Motor neuron (in vitro differentiated cells): ENCODE data around the gene SH3GL2. TPM values are rescaled to one million over a fixed set of nuclear protein-coding genes. Genes with fewer than 3 reads are reported as not detected.

ENCODE experiments used
- ATAC-seq, 8 experiments: fragments of 200-7000 bp; cut with Tn5 transposase; replicated peaks in 6 of 8; 2 replicates each; pipeline ENCODE4 v1.8.0; 2021; ENCODE audit warnings: mild to moderate bottlenecking in 8 of 8, moderate library complexity in 8 of 8
- H3K27ac ChIP-seq, 2 donors: fragments of 250-450 bp; sonication (Bioruptor Pico); 2 replicates each; pipeline ENCODE4 v1.9.0; 2021; ENCODE audit warnings: antibody characterized with exemption in 2 of 2, mild to moderate bottlenecking in 2 of 2, moderate library complexity in 1 of 2
- H3K4me1 ChIP-seq, 2 donors: fragments of 250-450 bp; sonication (Bioruptor Pico); replicated peaks in 1 of 2; 2 replicates each; pipeline ENCODE4 v1.6.1; 2021; ENCODE audit warnings: antibody characterized with exemption in 2 of 2, mild to moderate bottlenecking in 2 of 2, moderate library complexity in 1 of 2
- H3K4me3 ChIP-seq, 5 donors: fragments of 250-450 bp; sonication (Bioruptor Pico); 2 replicates each; pipeline ENCODE4 v1.9.0; 2021; ENCODE audit warnings: antibody characterized with exemption in 5 of 5, mild to moderate bottlenecking in 5 of 5, moderate library complexity in 4 of 5
- WGBS, 10 experiments: fragments of 450-650 bp; shearing (Covaris generic); methylation state at CpG; one replicate each; pipeline ENCODE4 v1.0.0; 2022; 5-methylcytosine and 5-hydroxymethylcytosine counted together
- in situ Hi-C, 9 experiments: fragments of 400-800 bp; cut with MboI; loops; one replicate each; pipeline ENCODE4 v1.15.0; 2021; ENCODE audit warnings: low sequenced_read_pairs in 9 of 9, low pct_unique_long_range_greater_than_20kb in 2 of 9; ENCODE audit not compliant: unreplicated experiment in 9 of 9
- total RNA-seq, 8 experiments: library from RNA; unstranded; fragments of 300-600 nt; gene quantifications; 2 replicates each; pipeline versions ENCODE4 v1.2.3 to v1.2.4, GENCODE V29; 2022

The SH3GL2 gene
- total RNA-seq, 8 experiments from 2014 or later = 0.15 to 27.4 (median 8.5) TPM

DNA sequence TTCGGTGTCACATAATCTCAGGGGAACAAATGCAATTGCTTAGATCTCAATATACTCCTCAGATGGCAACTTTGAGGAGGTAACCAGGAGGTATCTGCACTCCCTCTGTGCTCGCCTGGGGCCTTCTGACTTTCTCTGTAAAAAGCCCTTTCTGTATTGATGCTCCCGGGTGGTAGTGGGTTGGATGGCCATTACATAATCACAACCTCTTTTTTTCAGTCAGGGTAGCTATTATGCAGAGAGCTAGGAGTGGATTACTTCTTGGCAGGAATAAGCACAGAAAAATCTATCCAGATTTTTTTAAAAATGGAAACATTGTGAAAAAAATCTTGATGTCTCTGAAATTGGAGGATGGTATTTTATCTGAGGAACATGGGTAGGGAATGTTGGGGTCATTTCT lies 116.6 kb downstream of the SH3GL2 start:
- Histone ChIP-seq H3K4me3 (no peak overlapping the region), H3K27ac (no peak overlapping the region), H3K4me1 (no peaks in the 10 kb centered on the region)
- in situ Hi-C loops = no loop called here
- no peak for ATAC-seq
- WGBS, 10 experiments = 0 to 100% (median 74%) methylated on average over 1 to 3 of the region's 3 CpGs; no CpG with 5 or more reads in 3 of the 10 experiments

DNA sequence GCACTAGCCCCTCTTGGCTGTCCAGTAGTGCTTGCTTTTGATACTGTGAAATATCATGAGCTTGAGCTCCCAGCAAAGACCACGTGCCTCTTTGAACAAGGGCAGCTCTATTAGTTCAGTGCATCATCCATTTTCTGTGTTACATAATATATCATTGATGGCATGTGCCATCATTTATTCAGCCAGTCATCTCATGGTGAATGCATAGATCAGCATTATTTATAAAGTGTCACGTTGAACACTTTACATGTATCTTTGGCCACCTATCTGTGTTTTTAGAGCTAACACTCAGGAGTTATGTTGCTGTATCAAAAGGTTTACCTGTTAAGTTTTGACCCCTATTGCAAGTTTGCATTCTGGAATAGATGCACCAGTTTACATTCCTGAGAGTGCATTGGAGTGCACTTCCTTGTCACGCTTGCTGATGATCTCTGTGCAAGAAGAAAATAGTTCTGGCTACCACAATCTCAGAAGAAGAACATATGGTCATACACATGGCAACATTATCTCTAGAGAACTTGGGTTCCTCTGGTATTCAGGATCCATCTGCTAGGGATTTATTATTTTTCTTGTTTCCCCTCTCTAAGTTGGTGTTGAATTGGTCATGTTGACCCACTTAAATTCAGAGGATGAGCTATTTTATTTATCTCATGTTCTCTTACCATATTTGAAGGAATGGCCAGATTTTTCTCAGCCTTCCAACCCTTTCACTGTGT lies 120.9 kb downstream of the SH3GL2 start:
- in situ Hi-C loops = no loop called here
- no peak overlapping the region for H3K4me3 ChIP-seq
- ATAC-seq = no peak
- H3K27ac ChIP-seq = no peak overlapping the region
- H3K4me1 ChIP-seq = no peaks in the 10 kb centered on the region
- WGBS, 10 experiments = 0 to 100% (median 77%) methylated on average over 1 to 3 of the region's 3 CpGs; no CpG with 5 or more reads in 2 of the 10 experiments

DNA sequence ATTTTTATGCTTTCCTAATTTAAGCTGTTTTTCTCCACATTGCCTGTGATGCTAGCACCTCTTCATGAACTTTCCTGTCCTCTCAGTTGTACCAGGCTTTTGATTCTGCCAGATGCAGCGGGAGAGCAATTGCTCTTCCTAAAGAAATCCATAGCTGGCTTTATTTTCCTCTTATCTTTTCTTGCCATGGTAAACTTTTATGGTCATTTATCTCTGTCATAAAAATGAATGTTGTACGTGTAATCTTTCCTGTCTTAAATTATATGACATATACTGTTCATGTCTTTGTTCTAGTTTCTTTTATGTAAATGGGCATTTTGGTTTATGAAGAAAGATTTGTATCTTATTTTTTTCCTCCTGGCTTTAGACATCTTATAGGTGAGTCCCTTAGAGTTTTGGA lies 127.5 kb downstream of the SH3GL2 start:
- 0 to 81% (median 71%) methylated on average over 1 to 2 of the region's 2 CpGs; no CpG with 5 or more reads in 1 of the 10 experiments for WGBS, 10 experiments
- ATAC-seq = no peak
- H3K4me3 ChIP-seq = no peak overlapping the region
- H3K27ac ChIP-seq = no peak overlapping the region
- in situ Hi-C loops = no loop called here
- no peaks in the 10 kb centered on the region for H3K4me1 ChIP-seq

DNA sequence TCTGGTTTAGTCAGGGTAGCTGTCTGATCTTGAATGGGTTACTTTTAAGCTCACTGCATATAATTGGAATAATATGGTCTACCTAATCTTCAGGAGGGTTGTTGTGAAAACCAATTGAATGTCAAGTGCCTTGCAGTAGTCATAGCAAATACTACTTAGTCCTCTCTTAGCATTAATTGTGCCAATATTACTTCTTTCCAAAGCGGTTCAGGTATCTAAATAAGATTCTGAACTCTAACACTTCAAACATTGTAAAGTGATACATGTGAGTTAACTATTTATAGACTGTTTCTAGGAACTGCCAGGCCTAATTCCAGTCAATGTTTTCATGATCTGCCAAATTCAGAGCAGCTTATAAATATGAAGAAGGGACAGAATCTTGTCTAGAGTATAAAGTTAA lies 140.2 kb downstream of the SH3GL2 start:
- no peak overlapping the region for H3K27ac ChIP-seq
- ATAC-seq = no peak
- in situ Hi-C loops = no loop called here
- H3K4me1 ChIP-seq = no peaks in the 10 kb centered on the region
- 0 to 100% (median 81%) methylated on average over 1 of the region's 1 CpG; no CpG with 5 or more reads in 4 of the 10 experiments for WGBS, 10 experiments
- no peak overlapping the region for H3K4me3 ChIP-seq

DNA sequence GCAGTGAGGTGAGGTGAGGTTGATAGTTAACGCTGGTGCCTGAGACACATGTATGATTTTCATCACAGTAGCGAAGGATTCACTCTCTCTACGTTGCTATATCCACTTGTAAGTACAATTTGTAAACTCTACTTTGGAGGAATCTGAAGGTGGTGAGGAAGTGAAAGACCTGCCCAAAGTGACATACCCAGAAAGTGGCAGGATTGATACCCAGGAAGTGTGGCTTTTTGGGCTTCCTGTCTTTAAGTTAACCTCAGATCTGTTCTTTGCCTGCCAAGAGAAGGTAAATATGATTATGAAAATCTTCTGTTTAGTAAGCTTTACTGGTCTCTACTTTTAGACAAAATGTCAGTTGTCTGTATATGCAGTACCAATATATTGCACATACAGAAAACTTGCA lies 143.1 kb downstream of the SH3GL2 start:
- no peaks in the 10 kb centered on the region for H3K4me1 ChIP-seq
- in situ Hi-C loops = no loop called here
- H3K4me3 ChIP-seq = no peak overlapping the region
- ATAC-seq = no peak
- no peak overlapping the region for H3K27ac ChIP-seq
- 7 to 90% (median 72%) methylated on average over 2 to 3 of the region's 3 CpGs; no CpG with 5 or more reads in 4 of the 10 experiments for WGBS, 10 experiments

DNA sequence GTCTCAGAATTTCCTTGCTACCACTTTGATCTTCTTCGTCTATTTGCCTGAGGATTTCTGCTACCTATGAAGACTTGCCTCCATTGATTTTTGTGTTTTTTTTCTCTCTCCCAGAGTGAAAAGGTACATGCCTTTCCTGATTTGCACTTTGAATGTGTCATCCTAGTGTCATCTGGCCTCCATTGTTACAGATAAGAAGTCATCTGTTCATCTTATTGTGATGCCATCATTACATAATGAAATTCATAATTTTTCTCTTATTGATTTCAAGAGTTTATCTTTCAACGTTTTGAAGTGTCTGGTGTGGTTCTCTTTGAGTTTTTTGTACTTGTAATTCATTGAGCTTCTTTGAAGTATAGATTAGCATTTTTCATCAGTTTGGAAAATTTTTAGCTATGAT lies 144.8 kb downstream of the SH3GL2 start:
- Histone ChIP-seq H3K4me3 (no peak overlapping the region), H3K4me1 (no peaks in the 10 kb centered on the region), H3K27ac (no peak overlapping the region)
- no peak for ATAC-seq
- 0 to 65% (median 31%) methylated on average over 1 to 2 of the region's 2 CpGs for WGBS, 10 experiments
- in situ Hi-C loops = no loop called here

DNA sequence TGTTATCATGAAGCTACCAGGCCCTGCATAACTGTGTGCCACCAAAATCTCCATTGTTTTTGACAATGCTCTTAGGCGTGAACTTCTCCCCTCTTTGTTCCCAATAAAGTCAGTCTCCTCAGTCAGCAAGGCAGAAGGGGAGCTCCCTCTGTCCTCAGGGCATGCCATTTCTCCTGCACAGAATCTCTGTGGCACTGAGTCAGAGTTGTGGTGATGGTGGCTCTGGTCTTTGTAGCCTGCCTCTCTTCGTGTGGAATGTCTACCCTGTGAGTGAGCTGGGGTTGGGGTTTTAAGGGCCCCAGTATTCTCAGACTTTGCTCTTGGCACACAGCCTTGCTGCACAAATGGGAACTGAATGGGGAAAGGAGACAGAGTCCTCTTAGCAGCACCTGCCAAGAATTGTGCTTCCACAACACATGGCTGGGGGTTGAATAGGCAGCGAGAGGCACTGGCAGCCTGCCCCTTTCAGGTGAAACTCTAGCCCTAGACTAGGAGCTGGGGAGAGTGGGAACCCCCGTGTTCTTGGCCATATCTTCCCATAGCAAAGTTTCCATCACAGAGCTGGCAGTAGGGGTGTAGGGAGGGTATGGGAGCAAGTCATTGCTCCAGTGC lies 146.6 kb downstream of the SH3GL2 start:
- Histone ChIP-seq H3K4me1 (no peaks in the 10 kb centered on the region), H3K4me3 (no peak overlapping the region), H3K27ac (no peak overlapping the region)
- no peak for ATAC-seq
- 4 to 77% (median 60%) methylated on average over 1 to 3 of the region's 4 CpGs; no CpG with 5 or more reads in 2 of the 10 experiments for WGBS, 10 experiments
- in situ Hi-C loops = no loop called here

DNA sequence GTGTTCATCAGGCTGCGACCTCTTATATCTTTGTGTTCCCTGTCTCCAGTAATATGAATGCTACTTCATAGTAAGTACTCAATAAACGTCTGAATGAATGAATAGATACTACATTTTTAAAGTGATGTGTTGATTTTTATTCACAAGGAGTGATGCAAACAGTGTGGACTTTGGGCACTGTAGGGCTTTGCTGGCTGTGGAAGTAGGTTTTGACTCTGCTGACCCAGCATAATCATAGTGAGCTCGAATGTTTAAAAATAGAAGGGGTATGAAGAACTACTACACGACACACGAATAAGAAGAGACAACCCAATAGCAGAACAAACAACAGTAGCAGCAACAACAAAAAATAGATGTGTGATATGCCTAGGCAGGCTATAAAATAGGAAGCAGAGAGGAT lies 147.4 kb downstream of the SH3GL2 start:
- WGBS, 10 experiments = 0 to 88% (median 61%) methylated on average over 2 to 5 of the region's 5 CpGs; no CpG with 5 or more reads in 1 of the 10 experiments

DNA sequence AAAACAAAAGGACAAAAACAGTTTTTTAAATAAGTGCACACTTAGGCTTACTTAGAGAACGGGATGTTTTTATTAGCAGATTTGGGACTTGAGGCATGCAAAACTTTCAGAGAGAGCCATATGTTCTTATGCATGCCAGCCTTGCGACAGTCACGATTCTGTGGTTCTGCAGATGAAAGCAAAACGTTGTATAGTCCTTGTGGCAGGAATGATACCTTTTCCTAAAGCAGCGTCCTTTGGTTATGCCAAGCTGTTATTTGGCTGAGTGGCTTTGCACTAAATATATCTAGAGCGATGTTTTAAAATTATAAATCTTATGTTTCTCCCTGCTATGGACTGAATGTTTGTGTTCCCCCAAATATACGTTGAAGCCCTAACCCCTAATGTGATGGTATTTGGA lies 152.0 kb downstream of the SH3GL2 start:
- in situ Hi-C loops = no loop called here
- Histone ChIP-seq H3K27ac (no peak overlapping the region), H3K4me1 (no peaks in the 10 kb centered on the region), H3K4me3 (no peak overlapping the region)
- WGBS, 10 experiments = 0 to 96% (median 82%) methylated on average over 1 to 7 of the region's 7 CpGs; no CpG with 5 or more reads in 1 of the 10 experiments
- no peak for ATAC-seq

More for the DNA sequence above, 147.4 kb downstream of the SH3GL2 start:
- Histone ChIP-seq H3K27ac (no peak overlapping the region), H3K4me3 (no peak overlapping the region), H3K4me1 (no peaks in the 10 kb centered on the region)
- in situ Hi-C loops = no loop called here
- ATAC-seq = no peak

DNA sequence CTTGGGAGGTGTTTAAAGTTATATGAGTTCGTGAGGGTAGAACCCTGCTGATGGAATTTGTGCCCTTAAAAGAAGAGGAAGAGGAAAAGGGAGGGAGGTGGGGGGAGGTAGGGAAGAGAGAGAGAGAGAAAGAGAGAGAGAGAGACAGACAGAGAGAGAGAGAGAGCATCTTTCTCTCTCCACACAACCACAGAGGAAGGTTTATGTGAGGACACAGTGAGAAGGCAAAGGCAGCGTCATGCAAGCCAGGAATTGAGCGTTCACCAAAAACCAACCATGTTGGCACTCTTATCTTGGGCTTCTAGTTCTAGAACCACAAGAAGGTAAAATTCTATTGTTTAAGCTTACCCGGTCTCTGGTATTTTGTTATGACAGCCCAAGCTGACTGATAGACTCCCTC lies 152.4 kb downstream of the SH3GL2 start:
- Histone ChIP-seq H3K4me1 (no peaks in the 10 kb centered on the region), H3K27ac (no peak overlapping the region), H3K4me3 (no peak overlapping the region)
- 42 to 90% (median 71%) methylated on average over 1 to 4 of the region's 4 CpGs; no CpG with 5 or more reads in 3 of the 10 experiments for WGBS, 10 experiments
- no peak for ATAC-seq
- in situ Hi-C loops = no loop called here

DNA sequence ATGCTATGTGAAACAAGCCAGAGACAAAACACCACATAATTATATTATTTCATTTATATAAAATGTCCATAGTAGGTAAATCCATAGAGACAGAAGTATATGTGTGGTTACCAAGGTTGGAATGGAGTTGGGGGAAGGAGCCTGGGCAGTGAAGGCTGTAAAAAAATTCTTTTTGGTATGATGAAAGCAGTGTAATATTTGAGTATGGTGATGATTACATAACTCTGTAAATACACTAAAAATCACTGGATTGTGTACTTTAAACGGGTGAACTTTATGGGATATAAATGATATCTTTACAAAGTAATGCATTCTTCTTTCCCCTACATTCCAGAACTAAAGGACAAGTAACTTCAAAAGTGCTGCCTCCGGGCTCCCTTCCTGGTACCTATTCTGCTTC lies 155.8 kb downstream of the SH3GL2 start:
- no peak overlapping the region for H3K27ac ChIP-seq
- no peak overlapping the region for H3K4me3 ChIP-seq
- ATAC-seq = no peak
- in situ Hi-C loops = no loop called here
- H3K4me1 ChIP-seq = no peaks in the 10 kb centered on the region
- 4 to 100% (median 59%) methylated on average over 1 to 2 of the region's 2 CpGs; no CpG with 5 or more reads in 3 of the 10 experiments for WGBS, 10 experiments

DNA sequence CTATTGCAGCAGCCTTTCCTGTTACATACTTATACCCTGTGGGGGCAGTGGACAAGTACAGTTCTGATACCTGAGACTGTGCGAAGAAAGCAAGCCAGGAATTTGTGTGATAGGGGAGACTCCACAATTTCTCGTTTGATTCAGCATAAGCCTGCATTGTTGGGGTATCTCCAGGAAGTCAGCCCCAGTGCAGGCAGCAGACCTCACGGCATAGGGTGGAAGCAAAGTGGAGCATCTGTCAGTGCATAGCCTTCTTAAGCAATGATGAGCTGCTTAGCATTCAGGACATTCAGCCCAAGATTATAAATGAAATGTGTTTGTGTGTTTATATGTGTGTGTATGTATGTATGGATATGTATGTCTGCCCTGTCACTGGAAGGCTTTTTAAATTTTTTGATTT lies 157.0 kb downstream of the SH3GL2 start:
- in situ Hi-C loops = no loop called here
- Histone ChIP-seq H3K4me1 (no peaks in the 10 kb centered on the region), H3K27ac (no peak overlapping the region), H3K4me3 (no peak overlapping the region)
- WGBS, 10 experiments = 0 to 100% (median 60%) methylated on average over 1 to 3 of the region's 3 CpGs; no CpG with 5 or more reads in 4 of the 10 experiments
- ATAC-seq = no peak

DNA sequence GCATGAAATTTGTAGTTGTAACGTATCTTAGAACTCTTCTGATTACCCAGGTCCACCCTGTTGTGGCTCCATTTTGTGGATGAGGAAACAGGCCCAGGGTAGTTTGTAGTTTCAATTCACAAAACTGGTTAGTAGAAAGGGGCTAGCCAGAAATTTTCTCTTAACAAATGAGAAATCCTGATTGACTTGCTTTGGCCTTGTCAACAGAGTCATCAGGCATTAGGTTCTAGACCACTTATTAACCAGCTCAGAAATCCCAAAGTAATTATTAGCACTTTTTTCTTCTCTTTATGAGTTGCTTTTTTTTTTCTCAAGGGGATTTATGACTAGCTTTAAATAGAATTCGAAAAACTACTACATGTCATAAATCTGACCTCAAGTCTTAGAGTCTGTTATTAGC lies 160.2 kb downstream of the SH3GL2 start:
- in situ Hi-C loops = no loop called here
- H3K4me3 ChIP-seq = no peak overlapping the region
- no peak overlapping the region for H3K27ac ChIP-seq
- 0 to 100% (median 79%) methylated on average over 1 to 2 of the region's 2 CpGs; no CpG with 5 or more reads in 3 of the 10 experiments for WGBS, 10 experiments
- no peaks in the 10 kb centered on the region for H3K4me1 ChIP-seq
- ATAC-seq = no peak

DNA sequence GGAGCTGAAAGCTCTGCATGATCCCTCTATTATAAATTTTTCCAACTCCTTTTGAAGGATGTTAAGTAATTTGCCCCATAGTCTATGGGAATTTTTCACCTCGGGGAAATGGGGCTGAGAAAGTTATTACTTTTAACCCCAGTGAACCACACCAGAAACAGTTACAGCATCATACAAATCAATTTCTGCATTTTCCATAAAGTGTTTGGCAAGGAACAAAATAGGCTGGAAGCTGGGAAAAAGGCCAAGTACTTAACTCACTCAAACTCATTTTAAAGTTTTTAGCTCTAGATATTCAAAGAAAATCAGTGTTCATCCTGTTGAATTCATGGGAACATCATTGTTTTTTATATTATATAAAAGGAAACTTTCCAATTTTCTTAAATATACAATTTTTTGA lies 160.9 kb downstream of the SH3GL2 start:
- Histone ChIP-seq H3K4me1 (no peaks in the 10 kb centered on the region), H3K4me3 (no peak overlapping the region), H3K27ac (no peak overlapping the region)
- no peak for ATAC-seq
- 0 to 100% (median 0%) methylated on average over 1 of the region's 1 CpG for WGBS, 10 experiments
- in situ Hi-C loops = no loop called here
